ENCODE data around the gene PCDH9. TPM values are rescaled to one million over a fixed set of nuclear protein-coding genes. Genes with fewer than 3 reads are reported as not detected.

Gene PCDH9
- total and polyA plus RNA-seq, 2 experiments from 2014 or later = 0.56 to 0.76 TPM

DNA sequence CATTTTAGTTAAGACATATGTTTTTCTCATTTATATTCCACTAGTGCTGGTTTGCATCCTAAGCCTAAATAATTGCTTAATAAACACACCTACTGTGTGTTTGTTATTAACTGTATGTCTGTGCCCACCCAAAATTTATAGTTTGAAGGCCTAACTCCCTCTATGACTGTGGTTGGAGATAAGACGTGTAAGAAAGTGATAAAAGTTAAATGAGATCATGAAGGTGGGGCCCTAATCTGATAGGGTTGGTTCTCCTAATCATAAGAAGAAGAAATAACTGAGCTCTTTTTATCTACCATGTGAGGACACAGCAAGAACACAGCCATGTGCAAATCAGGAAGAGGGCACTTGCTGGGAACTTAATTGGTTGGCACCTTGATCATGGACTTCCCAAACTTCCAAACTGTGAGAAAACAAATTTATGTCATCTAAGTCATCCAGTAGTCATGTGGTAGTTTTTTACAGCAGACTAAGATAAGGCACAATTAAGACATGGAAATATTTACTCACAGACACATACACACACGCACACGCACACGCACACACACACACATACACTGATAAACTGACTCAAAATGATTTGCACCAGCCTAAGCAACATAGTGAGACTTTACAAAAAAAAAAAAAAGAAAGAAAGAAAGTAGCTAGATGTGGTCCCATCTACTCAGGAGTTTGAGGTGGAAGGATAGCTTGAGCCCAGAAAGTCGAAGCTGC lies 662.1 kb downstream of the PCDH9 start:
- H4K20me1 ChIP-seq (ENCODE audit: insufficient read depth) = no peaks in the 10 kb centered on the region
- no peak overlapping the region for H3K27ac ChIP-seq
- no peaks in the 10 kb centered on the region for H3K79me2 ChIP-seq (ENCODE audit: insufficient read depth)
- H2AFZ ChIP-seq = no peak overlapping the region
- no peaks in the 10 kb centered on the region for H3K27me3 ChIP-seq (replicated peaks; ENCODE audit: insufficient read depth)
- DNase-seq = no peak
- no peak for TF ChIP-seq EZH2 (IDR thresholded peaks at IDR 0.05; ENCODE audit: insufficient read depth, poor library complexity, severe bottlenecking)
- H3K9ac ChIP-seq = no peak overlapping the region
- H3K4me1 ChIP-seq (ENCODE audit: insufficient read depth) = no peaks in the 10 kb centered on the region
- no peak overlapping the region for H3K4me3 ChIP-seq
- H3K4me2 ChIP-seq (ENCODE audit: unreplicated experiment) = no peak overlapping the region
- H3K9me3 ChIP-seq (ENCODE audit: low read depth) = peaks cover 3% of the 10 kb centered on the region
- H3K9me2 ChIP-seq (ENCODE audit: insufficient read depth) = no peaks in the 10 kb centered on the region
- 45 to 47% methylated on average over 5 of the region's 5 CpGs for WGBS, 2 experiments (ENCODE audit: low coverage in 1 of 2, low lambda C conversion rate in 2 of 2, missing lambda C conversion rate in 2 of 2)
- no peaks in the 10 kb centered on the region for H3K36me3 ChIP-seq (ENCODE audit: low read depth)
- no peaks in the 10 kb centered on the region for H3F3A ChIP-seq (ENCODE audit: insufficient read depth)
- in situ Hi-C loops (cut with MboI) = no loop called here

DNA sequence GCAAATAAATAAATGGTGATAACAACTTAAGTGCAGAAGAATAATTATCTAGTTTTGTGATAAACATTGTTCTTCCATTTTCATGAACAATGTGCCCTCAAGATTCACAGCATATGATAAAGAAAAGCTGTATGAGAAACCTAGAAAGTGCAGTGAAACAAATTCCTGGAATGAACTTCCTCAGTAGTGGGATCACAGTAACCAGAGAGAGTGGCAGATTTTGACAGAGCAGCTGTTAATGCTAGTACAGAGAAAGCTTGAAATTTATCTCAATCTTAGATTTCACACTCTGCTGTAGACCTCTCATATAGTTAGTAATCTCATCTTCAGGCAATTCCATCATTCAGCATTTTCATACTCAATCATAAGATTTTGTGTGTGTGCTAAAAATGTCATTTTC lies 664.9 kb downstream of the PCDH9 start:
- TF ChIP-seq EZH2 (IDR thresholded peaks at IDR 0.05; ENCODE audit: insufficient read depth, poor library complexity, severe bottlenecking) (no peak), EZH2phosphoT487 (IDR thresholded peaks at IDR 0.05; ENCODE audit: insufficient read depth, low read depth) (no peak)
- Histone ChIP-seq H3K4me2 (ENCODE audit: unreplicated experiment) (no peak overlapping the region), H3K27me3 (replicated peaks; ENCODE audit: insufficient read depth) (no peaks in the 10 kb centered on the region), H3K36me3 (ENCODE audit: low read depth) (no peaks in the 10 kb centered on the region), H3K9ac (no peak overlapping the region), H3F3A (ENCODE audit: insufficient read depth) (no peaks in the 10 kb centered on the region), H3K27ac (no peak overlapping the region), H3K9me2 (ENCODE audit: insufficient read depth) (no peaks in the 10 kb centered on the region), H4K20me1 (ENCODE audit: insufficient read depth) (no peaks in the 10 kb centered on the region), H2AFZ (no peak overlapping the region), H3K4me1 (ENCODE audit: insufficient read depth) (no peaks in the 10 kb centered on the region), H3K9me3 (ENCODE audit: low read depth) (peaks cover 3% of the 10 kb centered on the region), H3K79me2 (ENCODE audit: insufficient read depth) (no peaks in the 10 kb centered on the region), H3K4me3 (no peak overlapping the region)
- in situ Hi-C loops (cut with MboI) = no loop called here
- no peak for DNase-seq

DNA sequence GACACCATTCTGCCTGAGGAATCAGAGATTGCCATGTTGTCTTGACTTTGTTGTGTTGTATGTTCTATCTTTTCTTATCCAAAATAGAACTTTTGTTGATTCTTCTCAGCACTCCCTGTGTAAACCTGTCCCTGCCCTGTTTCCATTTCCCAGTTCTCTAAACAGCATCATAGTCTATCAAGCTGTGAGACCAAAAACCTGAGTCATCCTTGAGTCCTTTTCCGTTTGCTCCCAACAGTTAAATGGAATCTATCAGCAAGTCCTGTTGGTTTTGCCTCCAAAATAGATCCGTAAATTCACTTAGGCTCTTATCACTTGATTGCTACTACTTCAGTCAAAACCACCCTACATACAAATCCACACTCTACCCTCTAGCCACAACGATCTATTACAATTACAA lies 667.1 kb downstream of the PCDH9 start:
- Histone ChIP-seq H3K36me3 (ENCODE audit: low read depth) (no peaks in the 10 kb centered on the region), H3K4me2 (ENCODE audit: unreplicated experiment) (no peak overlapping the region), H4K20me1 (ENCODE audit: insufficient read depth) (no peaks in the 10 kb centered on the region), H3K79me2 (ENCODE audit: insufficient read depth) (no peaks in the 10 kb centered on the region), H3K4me1 (ENCODE audit: insufficient read depth) (no peaks in the 10 kb centered on the region), H3K9me3 (ENCODE audit: low read depth) (peaks cover 3% of the 10 kb centered on the region), H3K9ac (no peak overlapping the region), H3K4me3 (no peak overlapping the region), H3K27ac (no peak overlapping the region), H3K27me3 (replicated peaks; ENCODE audit: insufficient read depth) (no peaks in the 10 kb centered on the region), H3F3A (ENCODE audit: insufficient read depth) (no peaks in the 10 kb centered on the region), H2AFZ (no peak overlapping the region), H3K9me2 (ENCODE audit: insufficient read depth) (no peaks in the 10 kb centered on the region)
- WGBS, 2 experiments (ENCODE audit: low coverage in 1 of 2, low lambda C conversion rate in 2 of 2, missing lambda C conversion rate in 2 of 2) = 7 to 17% methylated on average over 3 of the region's 3 CpGs
- no peak for TF ChIP-seq EZH2 (IDR thresholded peaks at IDR 0.05; ENCODE audit: insufficient read depth, poor library complexity, severe bottlenecking)
- no peak for TF ChIP-seq EZH2phosphoT487 (IDR thresholded peaks at IDR 0.05; ENCODE audit: insufficient read depth, low read depth)
- no peak for DNase-seq
- in situ Hi-C loops (cut with MboI) = no loop called here

DNA sequence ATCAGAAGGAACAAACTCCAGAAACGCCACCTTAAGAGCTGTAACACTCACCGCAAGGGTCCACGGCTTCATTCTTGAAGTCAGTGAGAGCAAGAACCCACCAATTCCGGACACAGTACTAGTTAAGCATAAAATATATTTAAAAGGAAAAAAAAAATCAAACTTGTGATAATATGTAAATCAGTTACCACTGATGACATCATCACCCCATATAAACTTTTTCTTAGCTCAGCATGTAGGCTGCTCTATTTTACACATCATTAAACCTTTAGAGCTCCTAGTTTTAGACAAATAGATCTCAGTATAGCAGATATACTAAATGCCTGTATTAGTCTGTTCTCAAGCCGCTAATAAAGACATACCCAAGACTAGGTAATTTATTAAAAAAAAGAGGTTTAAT lies 668.1 kb downstream of the PCDH9 start:
- in situ Hi-C loops (cut with MboI) = no loop called here
- Histone ChIP-seq H3K36me3 (ENCODE audit: low read depth) (no peaks in the 10 kb centered on the region), H3K4me3 (no peak overlapping the region), H3K9ac (no peak overlapping the region), H3K79me2 (ENCODE audit: insufficient read depth) (no peaks in the 10 kb centered on the region), H3K27ac (no peak overlapping the region), H3K9me3 (ENCODE audit: low read depth) (no peaks in the 10 kb centered on the region), H3K4me2 (ENCODE audit: unreplicated experiment) (no peak overlapping the region), H3K27me3 (replicated peaks; ENCODE audit: insufficient read depth) (no peaks in the 10 kb centered on the region), H3F3A (ENCODE audit: insufficient read depth) (no peaks in the 10 kb centered on the region), H2AFZ (no peak overlapping the region), H3K4me1 (ENCODE audit: insufficient read depth) (no peaks in the 10 kb centered on the region), H3K9me2 (ENCODE audit: insufficient read depth) (no peaks in the 10 kb centered on the region), H4K20me1 (ENCODE audit: insufficient read depth) (no peaks in the 10 kb centered on the region)
- 41 to 47% methylated on average over 5 of the region's 5 CpGs for WGBS, 2 experiments (ENCODE audit: low coverage in 1 of 2, low lambda C conversion rate in 2 of 2, missing lambda C conversion rate in 2 of 2)
- no peak for DNase-seq
- TF ChIP-seq EZH2 (IDR thresholded peaks at IDR 0.05; ENCODE audit: insufficient read depth, poor library complexity, severe bottlenecking) = no peak
- TF ChIP-seq EZH2phosphoT487 (IDR thresholded peaks at IDR 0.05; ENCODE audit: insufficient read depth, low read depth) = no peak

DNA sequence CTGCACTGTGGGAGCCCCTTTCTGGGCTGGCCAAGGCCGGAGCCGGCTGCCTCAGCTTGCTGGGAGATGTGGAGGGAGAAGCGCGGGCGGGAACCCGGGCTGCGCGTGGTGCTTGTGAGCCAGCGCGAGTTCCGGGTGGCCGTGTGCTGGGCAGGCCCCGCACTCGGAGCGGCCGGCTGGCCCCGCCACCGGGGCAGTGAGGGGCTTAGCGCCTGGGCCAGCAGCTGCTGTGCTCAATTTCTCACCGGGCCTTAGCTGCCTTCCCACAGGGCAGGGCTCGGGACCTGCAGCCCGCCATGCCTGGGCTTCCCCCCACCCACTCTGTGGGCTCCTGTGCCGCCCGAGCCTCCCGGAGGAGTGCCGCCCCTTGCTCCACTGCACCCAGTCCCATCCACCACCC lies 669.1 kb downstream of the PCDH9 start:
- Histone ChIP-seq H3K4me2 (ENCODE audit: unreplicated experiment) (no peak overlapping the region), H3K27ac (no peak overlapping the region), H3F3A (ENCODE audit: insufficient read depth) (no peaks in the 10 kb centered on the region), H3K9me3 (ENCODE audit: low read depth) (no peaks in the 10 kb centered on the region), H3K36me3 (ENCODE audit: low read depth) (no peaks in the 10 kb centered on the region), H4K20me1 (ENCODE audit: insufficient read depth) (no peaks in the 10 kb centered on the region), H3K79me2 (ENCODE audit: insufficient read depth) (no peaks in the 10 kb centered on the region), H3K9ac (no peak overlapping the region), H3K4me1 (ENCODE audit: insufficient read depth) (no peaks in the 10 kb centered on the region), H3K9me2 (ENCODE audit: insufficient read depth) (no peaks in the 10 kb centered on the region), H2AFZ (no peak overlapping the region), H3K27me3 (replicated peaks; ENCODE audit: insufficient read depth) (no peaks in the 10 kb centered on the region), H3K4me3 (no peak overlapping the region)
- DNase-seq = no peak
- no peak for TF ChIP-seq EZH2 (IDR thresholded peaks at IDR 0.05; ENCODE audit: insufficient read depth, poor library complexity, severe bottlenecking)
- no peak for TF ChIP-seq EZH2phosphoT487 (IDR thresholded peaks at IDR 0.05; ENCODE audit: insufficient read depth, low read depth)
- in situ Hi-C loops (cut with MboI) = no loop called here
- whole genome bisulfite sequencing, 2 experiments (ENCODE audit: low coverage in 1 of 2, low lambda C conversion rate in 2 of 2, missing lambda C conversion rate in 2 of 2) = 66 to 80% methylated on average over 15 to 23 of the region's 26 CpGs
